HG03103 (cell line): ENCODE results near the gene SETD3.

Experiments
- ATAC-seq: cut with Tn5 transposase; IDR thresholded peaks from one replicate; pipeline ENCODE4 v1.9.1; 2021; ENCODE audit warnings: low read depth; ENCODE audit not compliant: unreplicated experiment

The SETD3 gene

GRCh38 chr14:99463974-99464373, 16.7 kb downstream of the SETD3 start:
- no peak for ATAC-seq

GRCh38 chr14:99462210-99462609, 18.4 kb downstream of the SETD3 start:
- ATAC-seq = no peak

- no peak for ATAC-seq
Observed at GRCh38 chr14:99461411-99462085, 19.1 kb downstream of the SETD3 start.

GRCh38 chr14:99460793-99461192, 19.9 kb downstream of the SETD3 start:
- no peak for ATAC-seq

GRCh38 chr14:99459481-99460100, 21.1 kb downstream of the SETD3 start:
- no peak for ATAC-seq

GRCh38 chr14:99454246-99454645, 26.4 kb downstream of the SETD3 start:
- ATAC-seq = no peak

GRCh38 chr14:99452968-99453367, 27.7 kb downstream of the SETD3 start:
- ATAC-seq = no peak

GRCh38 chr14:99451234-99451633, 29.4 kb downstream of the SETD3 start:
- ATAC-seq = no peak

- no peak for ATAC-seq
Observed at GRCh38 chr14:99450266-99450665, 30.4 kb downstream of the SETD3 start.

- ATAC-seq = no peak
Observed at GRCh38 chr14:99447739-99448138, 32.9 kb downstream of the SETD3 start.

GRCh38 chr14:99445931-99446330, 34.7 kb downstream of the SETD3 start:
- ATAC-seq = no peak

- peak; percentile 70 for ATAC-seq
Observed at GRCh38 chr14:99441918-99442317, 38.7 kb downstream of the SETD3 start.

GRCh38 chr14:99441157-99441870, 39.3 kb downstream of the SETD3 start:
- no peak for ATAC-seq

GRCh38 chr14:99440278-99440677, 40.4 kb downstream of the SETD3 start:
- ATAC-seq = no peak

- ATAC-seq = no peak
Observed at GRCh38 chr14:99437706-99438105, 43.0 kb downstream of the SETD3 start.

GRCh38 chr14:99436247-99437180, 44.1 kb downstream of the SETD3 start:
- ATAC-seq = no peak

- no peak for ATAC-seq
Observed at GRCh38 chr14:99435327-99435726, 45.3 kb downstream of the SETD3 start.

- no peak for ATAC-seq
Observed at GRCh38 chr14:99432485-99432884, 48.2 kb downstream of the SETD3 start.

GRCh38 chr14:99431986-99432385, 48.7 kb downstream of the SETD3 start:
- ATAC-seq = no peak

GRCh38 chr14:99430491-99430890, 50.2 kb downstream of the SETD3 start:
- ATAC-seq = peak; percentile 60
